ENCODE data around the gene GADL1. TPM values are rescaled to one million over a fixed set of nuclear protein-coding genes. Genes with fewer than 3 reads are reported as not detected.

The GADL1 gene, protein sequence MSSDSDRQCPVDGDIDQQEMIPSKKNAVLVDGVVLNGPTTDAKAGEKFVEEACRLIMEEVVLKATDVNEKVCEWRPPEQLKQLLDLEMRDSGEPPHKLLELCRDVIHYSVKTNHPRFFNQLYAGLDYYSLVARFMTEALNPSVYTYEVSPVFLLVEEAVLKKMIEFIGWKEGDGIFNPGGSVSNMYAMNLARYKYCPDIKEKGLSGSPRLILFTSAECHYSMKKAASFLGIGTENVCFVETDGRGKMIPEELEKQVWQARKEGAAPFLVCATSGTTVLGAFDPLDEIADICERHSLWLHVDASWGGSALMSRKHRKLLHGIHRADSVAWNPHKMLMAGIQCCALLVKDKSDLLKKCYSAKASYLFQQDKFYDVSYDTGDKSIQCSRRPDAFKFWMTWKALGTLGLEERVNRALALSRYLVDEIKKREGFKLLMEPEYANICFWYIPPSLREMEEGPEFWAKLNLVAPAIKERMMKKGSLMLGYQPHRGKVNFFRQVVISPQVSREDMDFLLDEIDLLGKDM
- not detected for polyA plus RNA-seq

DNA sequence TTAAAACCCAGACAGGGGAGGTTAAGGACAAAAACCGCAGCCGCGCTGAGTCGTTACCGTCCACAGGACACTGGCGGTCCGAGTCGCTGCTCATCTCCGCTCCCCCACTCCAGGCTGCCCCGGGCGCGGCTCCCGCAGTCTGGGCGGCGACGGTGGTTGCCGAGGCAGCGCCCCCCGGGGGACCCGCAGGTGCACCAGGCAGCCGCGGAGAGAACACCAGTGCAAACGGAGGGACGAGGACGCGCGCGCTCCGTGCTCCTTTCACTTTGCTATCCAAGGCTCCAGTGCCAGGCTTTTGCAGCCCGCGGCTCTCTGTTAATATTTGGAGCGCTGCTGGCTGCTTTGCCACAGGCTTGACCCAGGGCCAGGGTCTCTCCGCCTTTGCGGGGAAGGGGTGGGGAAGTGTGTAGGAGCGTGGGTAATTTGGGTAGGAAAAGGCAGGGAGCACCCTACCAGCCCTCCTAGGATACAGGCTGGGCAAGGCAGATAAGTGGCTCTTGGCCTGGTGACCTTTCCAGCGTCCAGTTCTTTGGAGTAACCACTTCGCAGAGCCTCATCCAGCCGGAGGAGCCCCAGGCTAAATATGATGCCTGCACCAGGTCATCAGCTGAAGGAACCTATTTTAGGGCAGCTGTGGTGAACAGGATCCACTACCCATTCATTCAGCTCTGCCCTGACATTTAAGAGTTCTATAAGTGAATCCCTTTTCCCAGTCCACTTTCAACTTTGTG is at the start of gene GADL1:
TSS of gene GADL1 (minus strand) at position 141 of the 731 bp plus-strand sequence. CDS start at position 94, 47 bp downstream.
- H3K4me3 Mint-ChIP-seq, result peak within 1 kb of the TSS in 1 of 4 donors; percentile 42
- peaks cover 6 to 11% (median 8%) of the 10 kb centered on the region in 3 donors for H3K4me1 Mint-ChIP-seq
- no peak within 1 kb of the TSS for H3K27ac Mint-ChIP-seq
- H3K27me3 Mint-ChIP-seq, result peaks cover 21% of the 10 kb centered on the region
- H3K9me3 Mint-ChIP-seq, result peaks cover 0 to 2% (median 0%) of the 10 kb centered on the region in 3 donors
- H3K36me3 Mint-ChIP-seq, result no peaks in the 10 kb centered on the region

DNA sequence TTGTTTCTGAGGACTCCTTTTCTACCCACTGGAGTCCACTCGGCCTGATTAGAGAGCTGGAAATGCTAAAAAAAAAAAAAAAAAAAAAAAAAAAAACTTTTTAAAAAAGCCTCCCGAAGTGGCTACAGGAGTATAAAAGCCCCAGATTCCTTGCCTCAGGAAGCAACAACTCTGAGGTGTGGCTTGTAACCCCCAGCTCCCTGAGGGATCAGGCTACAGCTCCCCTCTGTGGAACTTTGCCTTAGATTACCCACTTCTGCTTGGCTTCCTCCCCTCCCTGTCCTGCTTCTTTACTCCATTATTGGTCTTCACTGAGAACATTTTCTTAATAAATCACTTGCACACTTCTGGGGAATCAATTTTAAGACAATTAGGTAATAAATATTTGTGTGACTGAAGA is 49.7 kb upstream of the GADL1 start:
- Mint-ChIP-seq H3K27me3 (peaks cover 12% of the 10 kb centered on the region), H3K27ac (no peak overlapping the region), H3K4me3 (no peak overlapping the region), H3K4me1 (no peaks in the 10 kb centered on the region), H3K36me3 (no peaks in the 10 kb centered on the region), H3K9me3 (peaks cover 0 to 5% (median 3%) of the 10 kb centered on the region in 3 donors)

DNA sequence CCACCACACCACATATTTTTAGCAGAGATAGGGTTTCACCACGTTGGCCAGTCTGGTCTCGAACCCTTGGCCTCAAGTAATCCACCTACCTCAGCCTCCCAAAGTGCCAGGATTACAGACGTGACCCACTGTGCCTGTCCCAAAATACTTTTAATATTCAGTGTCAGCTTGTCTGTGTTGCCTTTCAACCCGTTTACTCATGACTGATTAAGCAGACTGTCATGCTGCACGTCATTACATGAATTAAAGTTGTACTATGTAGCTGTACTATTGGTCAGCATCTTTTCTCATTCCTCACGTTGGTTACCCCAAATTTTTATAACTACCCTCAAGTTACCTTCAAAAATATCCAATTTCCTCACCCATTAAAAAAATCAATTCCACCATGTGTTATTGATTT is 48.7 kb upstream of the GADL1 start:
- H3K27ac Mint-ChIP-seq, result no peak overlapping the region

DNA sequence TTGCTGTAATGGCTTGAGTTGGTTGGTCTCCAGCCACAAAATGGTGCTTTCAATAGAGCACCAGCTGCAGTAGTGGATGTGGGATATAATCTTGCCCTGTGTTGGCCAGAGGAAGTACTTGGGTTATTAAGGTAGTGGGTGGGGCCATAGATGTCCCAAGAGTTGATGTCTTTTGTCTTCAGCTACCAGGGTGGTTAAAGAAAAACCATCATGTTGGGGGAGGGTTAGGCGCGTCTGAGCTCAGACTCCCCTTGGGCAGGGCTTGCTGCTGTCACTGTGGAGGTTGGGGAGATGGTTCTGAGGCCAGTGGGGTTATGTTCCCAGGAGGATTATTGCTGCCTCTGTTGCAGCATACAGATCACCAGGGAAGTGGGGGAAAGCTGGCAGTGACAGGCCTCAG is 46.9 kb upstream of the GADL1 start:
- Mint-ChIP-seq H3K27ac (no peak overlapping the region), H3K4me1 (no peaks in the 10 kb centered on the region), H3K36me3 (no peaks in the 10 kb centered on the region), H3K27me3 (peaks cover 6% of the 10 kb centered on the region), H3K9me3 (peaks cover 0 to 3% (median 1%) of the 10 kb centered on the region in 3 donors), H3K4me3 (no peak overlapping the region)

More for the DNA sequence above, 48.7 kb upstream of the GADL1 start:
- no peak overlapping the region for H3K4me3 Mint-ChIP-seq
- no peaks in the 10 kb centered on the region for H3K36me3 Mint-ChIP-seq
- H3K9me3 Mint-ChIP-seq, result peaks cover 0 to 5% (median 3%) of the 10 kb centered on the region in 3 donors
- H3K27me3 Mint-ChIP-seq, result peaks cover 12% of the 10 kb centered on the region
- no peaks in the 10 kb centered on the region for H3K4me1 Mint-ChIP-seq

DNA sequence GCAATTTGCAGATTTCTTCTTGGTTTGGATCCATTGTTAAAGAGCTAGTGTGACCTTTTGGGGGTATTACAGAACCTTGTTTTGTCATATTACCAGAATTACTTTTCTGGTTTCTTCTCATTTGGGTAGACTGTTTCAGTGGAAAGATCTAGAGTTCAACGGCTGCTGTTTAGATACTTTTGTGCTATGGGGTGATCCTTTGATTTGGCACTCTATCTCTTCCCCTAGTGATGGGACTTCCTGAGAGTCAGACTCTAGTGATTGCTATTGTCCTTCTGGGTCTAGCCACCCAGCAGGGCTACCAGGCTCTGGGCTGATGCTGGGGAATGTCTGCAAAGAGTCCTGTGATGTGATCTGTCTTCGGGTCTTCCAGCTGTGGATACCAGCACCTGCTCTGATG is 46.3 kb upstream of the GADL1 start:
- H3K4me1 Mint-ChIP-seq, result no peaks in the 10 kb centered on the region
- peaks cover 0 to 5% (median 1%) of the 10 kb centered on the region in 3 donors for H3K9me3 Mint-ChIP-seq
- no peak overlapping the region for H3K27ac Mint-ChIP-seq
- no peak overlapping the region for H3K4me3 Mint-ChIP-seq
- no peaks in the 10 kb centered on the region for H3K36me3 Mint-ChIP-seq
- H3K27me3 Mint-ChIP-seq, result peaks cover 6% of the 10 kb centered on the region

DNA sequence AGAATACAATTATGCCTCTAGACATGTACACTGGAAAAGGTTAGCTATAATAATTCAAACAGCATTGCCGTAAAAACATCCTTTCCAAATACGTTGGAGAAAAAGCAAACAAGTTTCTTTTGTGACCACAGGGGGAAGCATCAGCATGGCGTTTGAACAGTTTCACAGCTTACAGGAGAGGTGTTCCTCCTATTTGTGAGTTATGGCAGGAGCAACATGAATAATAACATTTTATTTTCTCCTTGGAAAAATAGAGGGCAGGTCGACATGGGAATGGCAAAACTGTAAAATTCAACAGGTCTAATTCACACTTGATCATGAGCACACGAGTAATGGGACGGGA is 39.7 kb upstream of the GADL1 start:
- H3K4me1 Mint-ChIP-seq, result peaks cover 0 to 6% (median 2%) of the 10 kb centered on the region in 3 donors
- H3K27ac Mint-ChIP-seq, result no peak overlapping the region
- no peaks in the 10 kb centered on the region for H3K27me3 Mint-ChIP-seq
- H3K4me3 Mint-ChIP-seq, result no peak overlapping the region
- no peaks in the 10 kb centered on the region for H3K36me3 Mint-ChIP-seq
- H3K9me3 Mint-ChIP-seq, result peaks cover 0 to 2% (median 0%) of the 10 kb centered on the region in 3 donors

DNA sequence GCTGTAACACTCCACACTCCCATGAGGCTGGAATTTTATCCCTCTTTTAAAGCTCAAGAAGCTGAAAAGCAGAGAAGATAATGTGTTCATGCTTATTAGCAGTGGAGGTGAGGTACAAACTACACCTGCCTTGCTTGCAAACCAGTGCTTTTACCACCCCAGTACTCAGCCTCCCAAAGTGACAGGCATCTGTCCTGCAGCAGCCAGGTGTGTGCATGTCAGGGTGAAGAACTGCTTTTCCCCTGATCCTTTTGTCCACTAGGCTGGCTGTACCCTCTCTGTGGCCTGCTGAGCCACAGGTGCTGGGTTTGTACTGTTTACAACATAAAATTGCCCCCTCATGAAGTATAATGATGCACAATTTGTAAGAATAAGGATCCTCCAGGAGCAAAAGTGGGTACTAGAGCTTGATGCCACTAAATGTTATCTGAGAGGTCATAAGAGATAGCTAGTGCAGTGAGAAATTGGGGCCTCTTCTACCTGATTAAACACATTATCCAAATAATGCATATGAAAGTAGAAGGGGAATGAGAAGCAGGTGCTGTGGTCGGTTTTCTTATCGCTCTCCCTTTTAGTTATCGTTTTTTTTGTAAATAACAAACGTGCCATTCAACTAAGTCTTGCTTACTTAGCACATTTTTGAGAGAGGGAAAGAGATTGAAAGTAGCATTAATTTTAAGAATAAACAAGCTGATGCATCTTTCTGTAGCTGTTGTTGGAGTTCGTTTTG is 39.2 kb upstream of the GADL1 start:
- no peaks in the 10 kb centered on the region for H3K36me3 Mint-ChIP-seq
- H3K4me3 Mint-ChIP-seq, result no peak overlapping the region
- H3K27ac Mint-ChIP-seq, result no peak overlapping the region
- no peaks in the 10 kb centered on the region for H3K27me3 Mint-ChIP-seq
- peaks cover 0 to 6% (median 2%) of the 10 kb centered on the region in 3 donors for H3K4me1 Mint-ChIP-seq
- H3K9me3 Mint-ChIP-seq, result peaks cover 0 to 2% (median 0%) of the 10 kb centered on the region in 3 donors

DNA sequence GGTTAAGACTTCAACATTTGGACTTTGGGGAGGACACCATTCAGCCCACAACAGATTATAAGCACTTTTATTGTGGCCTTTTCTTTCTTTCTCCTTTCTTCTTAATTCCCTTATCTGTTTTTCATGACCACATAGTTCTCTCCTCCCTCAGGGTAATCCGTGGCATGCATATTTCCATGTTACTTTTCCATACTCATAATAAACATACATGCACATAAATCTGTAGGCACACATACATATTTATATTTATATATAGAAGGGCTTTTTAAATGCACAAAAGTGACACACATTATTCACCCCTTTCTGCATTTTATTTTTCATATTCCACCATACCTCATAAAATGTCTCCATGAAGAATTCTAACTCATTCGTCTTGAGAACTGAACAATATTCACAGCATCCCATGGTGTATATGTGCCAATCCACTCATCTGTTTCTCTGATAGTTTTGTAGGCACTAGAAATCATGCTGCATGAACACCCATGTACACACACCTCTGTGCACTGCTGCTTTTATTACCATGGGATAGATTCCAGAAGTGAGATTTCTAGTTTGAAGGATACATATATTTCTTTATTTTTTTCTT is 38.1 kb upstream of the GADL1 start:
- Mint-ChIP-seq H3K27me3 (no peaks in the 10 kb centered on the region), H3K36me3 (no peaks in the 10 kb centered on the region), H3K4me3 (no peak overlapping the region), H3K4me1 (peaks cover 0 to 6% (median 2%) of the 10 kb centered on the region in 3 donors), H3K9me3 (peaks cover 0 to 2% (median 0%) of the 10 kb centered on the region in 3 donors), H3K27ac (no peak overlapping the region)

DNA sequence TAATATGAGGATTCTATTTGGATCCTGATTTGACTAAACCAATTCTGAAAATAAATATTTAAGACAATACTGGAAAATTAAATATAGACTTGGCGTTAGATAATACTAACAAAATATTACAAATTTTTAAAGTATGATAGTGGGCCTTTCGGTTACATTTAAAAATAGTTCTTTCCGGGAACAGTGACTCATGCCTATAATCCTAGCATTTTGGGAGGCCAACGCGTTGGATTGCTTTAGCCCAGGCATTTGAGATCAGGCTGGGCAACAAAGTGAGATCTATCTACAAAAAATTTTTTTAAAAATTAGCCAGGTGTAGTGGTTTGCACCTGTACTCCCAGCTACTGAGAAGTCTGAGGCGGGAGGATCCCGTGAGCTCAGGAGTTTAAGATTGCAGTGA is 30.3 kb upstream of the GADL1 start:
- no peaks in the 10 kb centered on the region for H3K4me1 Mint-ChIP-seq
- peaks cover 0 to 5% (median 4%) of the 10 kb centered on the region in 3 donors for H3K9me3 Mint-ChIP-seq
- no peak overlapping the region for H3K4me3 Mint-ChIP-seq
- H3K27ac Mint-ChIP-seq, result no peak overlapping the region
- peaks cover 4% of the 10 kb centered on the region for H3K27me3 Mint-ChIP-seq
- peaks cover 1% of the 10 kb centered on the region for H3K36me3 Mint-ChIP-seq

DNA sequence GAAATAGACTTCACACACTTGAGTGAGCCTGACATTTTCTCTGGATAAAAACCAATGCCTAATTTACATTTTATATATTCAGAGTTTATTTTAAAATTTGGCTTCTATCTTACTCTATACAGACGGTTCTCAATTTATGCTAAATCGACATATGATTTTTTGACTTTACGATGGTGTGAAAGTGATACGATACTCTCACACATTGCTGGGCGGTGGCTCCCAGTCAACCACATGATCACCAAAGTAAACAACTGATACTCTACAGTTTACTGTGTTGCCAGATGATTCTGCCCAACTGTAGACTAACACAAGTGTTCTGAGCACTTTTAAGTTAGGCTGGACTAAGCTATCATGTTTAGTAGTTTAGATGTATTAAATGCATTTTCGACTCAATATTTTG is 25.1 kb upstream of the GADL1 start:
- H3K36me3 Mint-ChIP-seq, result peaks cover 1% of the 10 kb centered on the region
- H3K27me3 Mint-ChIP-seq, result peaks cover 6% of the 10 kb centered on the region
- H3K9me3 Mint-ChIP-seq, result peaks cover 0 to 5% (median 4%) of the 10 kb centered on the region in 3 donors
- no peak overlapping the region for H3K4me3 Mint-ChIP-seq
- H3K4me1 Mint-ChIP-seq, result no peaks in the 10 kb centered on the region
- H3K27ac Mint-ChIP-seq, result no peak overlapping the region

DNA sequence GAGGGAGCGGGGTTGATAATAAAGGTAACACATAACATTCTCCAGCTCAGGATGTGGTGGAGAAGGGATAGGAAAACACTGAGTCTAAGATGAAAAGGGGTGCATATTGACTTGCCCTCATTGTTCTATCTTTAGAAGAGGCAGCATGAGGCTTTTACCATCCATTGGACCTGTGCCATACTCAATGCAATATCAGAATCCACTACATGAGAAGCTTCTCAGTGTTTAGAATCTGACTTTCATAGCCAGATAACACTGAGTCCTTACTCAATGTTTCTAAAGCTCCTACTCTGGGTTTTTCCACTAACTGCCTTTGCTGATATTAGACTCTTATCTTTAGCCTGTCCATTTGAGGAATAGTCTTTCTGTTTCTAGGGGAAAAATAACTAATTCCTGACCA is 24.3 kb upstream of the GADL1 start:
- Mint-ChIP-seq H3K27ac (no peak overlapping the region), H3K4me3 (no peak overlapping the region), H3K9me3 (peaks cover 0 to 5% (median 4%) of the 10 kb centered on the region in 3 donors), H3K36me3 (no peaks in the 10 kb centered on the region), H3K27me3 (peaks cover 4% of the 10 kb centered on the region), H3K4me1 (no peaks in the 10 kb centered on the region)

DNA sequence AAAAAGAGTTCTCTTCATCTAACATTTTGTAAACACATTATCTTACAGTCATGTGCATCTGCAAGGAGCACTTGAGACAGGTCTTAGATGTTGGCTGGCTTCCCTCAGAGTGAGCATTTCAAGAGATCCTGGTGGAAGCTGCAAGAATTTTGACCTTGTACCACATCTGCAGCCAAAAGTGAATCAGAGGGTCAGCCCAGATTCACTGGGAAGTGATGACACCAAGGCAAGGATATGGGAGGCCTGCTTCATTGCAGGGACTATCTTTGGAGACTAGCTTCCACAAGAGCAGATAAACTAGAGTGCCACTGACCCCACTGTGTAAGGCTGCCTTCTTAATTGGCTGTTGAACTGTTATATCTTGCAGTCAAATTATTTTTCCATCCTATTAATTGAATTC is 21.3 kb upstream of the GADL1 start:
- H3K36me3 Mint-ChIP-seq, result no peaks in the 10 kb centered on the region
- H3K4me3 Mint-ChIP-seq, result no peak overlapping the region
- no peak overlapping the region for H3K27ac Mint-ChIP-seq
- H3K27me3 Mint-ChIP-seq, result peaks cover 2% of the 10 kb centered on the region
- H3K4me1 Mint-ChIP-seq, result no peaks in the 10 kb centered on the region
- H3K9me3 Mint-ChIP-seq, result peaks cover 0 to 3% (median 0%) of the 10 kb centered on the region in 3 donors

DNA sequence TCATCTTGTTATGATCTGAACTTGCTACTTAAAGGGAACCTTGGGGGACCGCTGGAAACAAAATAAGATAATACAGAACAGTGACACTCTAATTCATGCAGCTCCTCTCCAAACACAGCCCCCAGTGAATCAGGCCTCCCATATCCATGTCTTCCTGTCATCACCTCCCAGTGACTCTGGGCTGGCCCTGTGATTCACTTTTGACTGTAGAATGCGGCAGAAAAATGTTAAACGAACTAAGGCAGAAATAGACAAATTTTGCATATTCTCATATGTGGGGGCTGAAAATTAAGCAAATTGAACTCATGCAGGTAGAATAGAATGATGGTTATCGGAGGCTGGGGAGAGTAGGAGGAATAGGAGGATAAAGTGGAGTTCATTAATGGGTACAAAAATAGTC is 20.2 kb upstream of the GADL1 start:
- Mint-ChIP-seq H3K27ac (no peak overlapping the region), H3K4me1 (no peaks in the 10 kb centered on the region), H3K9me3 (no peaks in the 10 kb centered on the region), H3K4me3 (no peak overlapping the region), H3K27me3 (peaks cover 2% of the 10 kb centered on the region), H3K36me3 (no peaks in the 10 kb centered on the region)

DNA sequence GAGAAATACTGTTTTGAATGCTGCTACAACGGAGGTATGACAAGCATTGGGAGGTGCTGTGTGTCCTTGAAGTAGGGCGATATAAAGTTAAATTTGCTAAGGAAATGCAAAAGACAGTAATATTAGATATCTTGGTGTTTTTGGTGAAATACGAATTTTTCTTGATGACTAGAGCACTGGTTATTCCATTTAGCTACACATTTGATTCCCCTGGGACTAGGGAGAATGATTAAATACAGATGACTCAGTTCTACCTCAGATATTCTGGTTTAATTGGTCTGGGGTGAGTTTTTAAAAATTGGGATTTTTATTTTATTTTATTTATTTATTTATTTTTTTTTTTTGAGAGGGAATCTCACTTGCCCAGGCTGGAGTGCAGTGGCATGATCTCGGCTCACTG is 18.7 kb upstream of the GADL1 start:
- H3K4me3 Mint-ChIP-seq, result no peak overlapping the region
- no peaks in the 10 kb centered on the region for H3K4me1 Mint-ChIP-seq
- H3K27me3 Mint-ChIP-seq, result peaks cover 2% of the 10 kb centered on the region
- H3K27ac Mint-ChIP-seq, result no peak overlapping the region
- no peaks in the 10 kb centered on the region for H3K36me3 Mint-ChIP-seq
- H3K9me3 Mint-ChIP-seq, result no peaks in the 10 kb centered on the region
